LoVo (cell line): Measurements from ENCODE around the gene HNRNPD.
"Not testable (repeated sequence)": the region's sequence is repeated elsewhere in the genome, so short reads cannot be mapped to it uniquely, and the experiment has no call there.

ENCODE experiments used
- DNase-seq: peaks from one replicate; pipeline ENCODE4 v3.0.0-alpha.2; 2016; ENCODE audit warnings: low spot score

HNRNPD gene

GRCh38 chr4:82373816-82374625 lies at the start of gene HNRNPD:
Gene HNRNPD, minus strand, starts transcription at chr4:82373991. Its CDS starts 313 bp downstream, at chr4:82373678.
- DNase-seq = peak; percentile 99

GRCh38 chr4:82422616-82423015 lies 48.8 kb upstream of the HNRNPD start:
- no peak for DNase-seq

- no peak for DNase-seq
Observed at GRCh38 chr4:82421796-82422560, 48.2 kb upstream of the HNRNPD start.

- no peak for DNase-seq
Observed at GRCh38 chr4:82419451-82419850, 45.7 kb upstream of the HNRNPD start.

GRCh38 chr4:82415922-82416365 lies 42.2 kb upstream of the HNRNPD start:
- DNase-seq = no peak

GRCh38 chr4:82415061-82415460 lies 41.3 kb upstream of the HNRNPD start:
- DNase-seq = not testable (repeated sequence)

GRCh38 chr4:82403725-82404124 lies 29.9 kb upstream of the HNRNPD start:
- no peak for DNase-seq

- no peak for DNase-seq
Observed at GRCh38 chr4:82402196-82402775, 28.5 kb upstream of the HNRNPD start.

GRCh38 chr4:82401600-82401999 lies 27.8 kb upstream of the HNRNPD start:
- no peak for DNase-seq

GRCh38 chr4:82398263-82398662 lies 24.5 kb upstream of the HNRNPD start:
- no peak for DNase-seq

- no peak for DNase-seq
Observed at GRCh38 chr4:82397527-82397926, 23.7 kb upstream of the HNRNPD start.

- DNase-seq = peak; percentile 69
Observed at GRCh38 chr4:82394896-82395295, 21.1 kb upstream of the HNRNPD start.

GRCh38 chr4:82390061-82390460 lies 16.3 kb upstream of the HNRNPD start:
- not testable (repeated sequence) for DNase-seq

- no peak for DNase-seq
Observed at GRCh38 chr4:82388405-82388804, 14.6 kb upstream of the HNRNPD start.

- not testable (repeated sequence) for DNase-seq
Observed at GRCh38 chr4:82386312-82386711, 12.5 kb upstream of the HNRNPD start.

- no peak for DNase-seq
Observed at GRCh38 chr4:82382751-82383150, 9.0 kb upstream of the HNRNPD start.

- no peak for DNase-seq
Observed at GRCh38 chr4:82381661-82382296, 8.0 kb upstream of the HNRNPD start.

- DNase-seq = no peak
Observed at GRCh38 chr4:82381235-82381634, 7.4 kb upstream of the HNRNPD start.

- DNase-seq = no peak
Observed at GRCh38 chr4:82380831-82381230, 7.0 kb upstream of the HNRNPD start.

GRCh38 chr4:82380344-82380743 lies 6.6 kb upstream of the HNRNPD start:
- no peak for DNase-seq

- DNase-seq = no peak
Observed at GRCh38 chr4:82376109-82376508, 2.3 kb upstream of the HNRNPD start.

GRCh38 chr4:82373486-82373815 lies 340 bp downstream of the HNRNPD start:
- DNase-seq = no peak
